ENCODE data around the gene CACFD1. TPM values are rescaled to one million over a fixed set of nuclear protein-coding genes. Genes with fewer than 3 reads are reported as not detected.

Gene CACFD1
- total and polyA plus RNA-seq, 2 of the 13 experiments (the other 11 are each of a cell fraction or from before 2014, with no cell fraction given), result 13.8 to 14.6 TPM

DNA sequence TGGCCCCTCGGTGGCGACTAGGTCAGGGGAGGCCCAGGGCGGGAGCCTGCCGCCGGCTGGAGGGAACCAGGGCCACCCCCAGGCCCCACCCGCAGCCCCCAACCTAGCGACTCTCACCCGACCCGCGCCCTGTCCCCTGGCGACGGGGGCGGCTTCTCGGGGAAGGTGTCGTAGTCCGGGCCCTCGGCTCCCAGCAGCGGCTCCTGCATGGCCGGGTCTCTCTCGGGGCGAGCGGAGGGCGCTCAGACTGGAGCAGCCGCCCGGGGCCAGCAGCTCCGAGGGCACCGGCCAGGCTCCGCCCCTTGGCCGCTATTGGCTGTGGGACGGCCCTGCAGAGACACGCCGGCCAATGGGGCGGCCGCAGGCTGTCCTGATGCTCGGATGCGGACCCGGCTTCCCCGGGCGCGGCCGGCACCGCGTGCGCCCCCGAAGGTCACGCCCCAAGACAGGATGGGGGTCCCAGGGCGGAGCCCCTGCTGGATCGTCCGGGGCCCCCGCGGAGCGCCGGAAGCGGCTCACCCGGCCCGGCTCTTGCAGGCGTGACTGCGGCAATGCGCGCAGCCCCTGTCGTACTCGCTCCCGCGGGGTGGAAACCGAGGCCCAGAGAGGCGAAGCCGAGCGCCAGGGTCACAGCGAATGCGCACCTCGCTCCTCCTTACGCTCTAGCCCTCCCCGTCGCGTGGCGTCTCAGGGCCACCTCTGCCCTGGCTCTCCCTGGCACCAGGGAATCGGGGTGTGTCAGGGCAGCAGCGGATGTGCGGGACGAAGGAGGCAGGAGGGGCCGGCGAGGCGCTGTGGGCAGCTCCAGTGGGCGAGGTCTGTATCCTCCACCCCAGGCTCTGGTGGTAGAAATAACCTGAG lies 19.3 kb downstream of the CACFD1 start, which contains the start of gene SLC2A6 (continued):
- TF ChIP-seq, protein P1, sequence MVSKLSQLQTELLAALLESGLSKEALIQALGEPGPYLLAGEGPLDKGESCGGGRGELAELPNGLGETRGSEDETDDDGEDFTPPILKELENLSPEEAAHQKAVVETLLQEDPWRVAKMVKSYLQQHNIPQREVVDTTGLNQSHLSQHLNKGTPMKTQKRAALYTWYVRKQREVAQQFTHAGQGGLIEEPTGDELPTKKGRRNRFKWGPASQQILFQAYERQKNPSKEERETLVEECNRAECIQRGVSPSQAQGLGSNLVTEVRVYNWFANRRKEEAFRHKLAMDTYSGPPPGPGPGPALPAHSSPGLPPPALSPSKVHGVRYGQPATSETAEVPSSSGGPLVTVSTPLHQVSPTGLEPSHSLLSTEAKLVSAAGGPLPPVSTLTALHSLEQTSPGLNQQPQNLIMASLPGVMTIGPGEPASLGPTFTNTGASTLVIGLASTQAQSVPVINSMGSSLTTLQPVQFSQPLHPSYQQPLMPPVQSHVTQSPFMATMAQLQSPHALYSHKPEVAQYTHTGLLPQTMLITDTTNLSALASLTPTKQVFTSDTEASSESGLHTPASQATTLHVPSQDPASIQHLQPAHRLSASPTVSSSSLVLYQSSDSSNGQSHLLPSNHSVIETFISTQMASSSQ (IDR thresholded peaks at IDR 0.05; ENCODE audit: low read depth), result no peak
- TF ChIP-seq, protein P1 (CRISPR knock-in tag; IDR thresholded peaks at IDR 0.05; ENCODE audit: borderline replicate concordance), result no peak
- TF ChIP-seq FIP1L1 (IDR thresholded peaks at IDR 0.05; ENCODE audit: borderline replicate concordance, insufficient read depth, low read depth, low read length) (no peak), NCOA5 (CRISPR knock-in tag; IDR thresholded peaks at IDR 0.05) (no peak), STAG1 (CRISPR knock-in tag; IDR thresholded peaks at IDR 0.05) (no peak), TBL1XR1 (IDR thresholded peaks at IDR 0.05; ENCODE audit: borderline replicate concordance, low read length, partially characterized antibody) (no peak), ZNF329 (CRISPR knock-in tag; IDR thresholded peaks at IDR 0.05; ENCODE audit: low read depth) (no peak), POLR2G (IDR thresholded peaks at IDR 0.05; ENCODE audit: low read depth, low read length) (peak; percentile 77), NCOA2 (CRISPR knock-in tag; IDR thresholded peaks at IDR 0.05) (no peak), ZBTB3 (CRISPR knock-in tag; IDR thresholded peaks at IDR 0.05; ENCODE audit: borderline replicate concordance, low read depth) (no peak), SETDB1 (CRISPR knock-in tag; IDR thresholded peaks at IDR 0.05; ENCODE audit: borderline replicate concordance) (no peak), ZNF260 (CRISPR knock-in tag; IDR thresholded peaks at IDR 0.05; ENCODE audit: borderline replicate concordance, low read depth) (no peak), SMC3 (IDR thresholded peaks at IDR 0.05; ENCODE audit: low read length) (no peak), NFKBIZ (CRISPR knock-in tag; IDR thresholded peaks at IDR 0.05) (0 out of 2 replicates have a peak, but pooled peaks have one; percentile 20), PHF5A (CRISPR knock-in tag; IDR thresholded peaks at IDR 0.05; ENCODE audit: low read depth, unreplicated experiment) (no peak), IKZF4 (CRISPR knock-in tag; IDR thresholded peaks at IDR 0.05; ENCODE audit: borderline replicate concordance, low read depth, not compliant biosample characterization) (no peak), ZNF746 (CRISPR knock-in tag; IDR thresholded peaks at IDR 0.05) (0 out of 2 replicates have a peak, but pooled peaks have one; percentile 29)
- TF ChIP-seq, protein P2, sequence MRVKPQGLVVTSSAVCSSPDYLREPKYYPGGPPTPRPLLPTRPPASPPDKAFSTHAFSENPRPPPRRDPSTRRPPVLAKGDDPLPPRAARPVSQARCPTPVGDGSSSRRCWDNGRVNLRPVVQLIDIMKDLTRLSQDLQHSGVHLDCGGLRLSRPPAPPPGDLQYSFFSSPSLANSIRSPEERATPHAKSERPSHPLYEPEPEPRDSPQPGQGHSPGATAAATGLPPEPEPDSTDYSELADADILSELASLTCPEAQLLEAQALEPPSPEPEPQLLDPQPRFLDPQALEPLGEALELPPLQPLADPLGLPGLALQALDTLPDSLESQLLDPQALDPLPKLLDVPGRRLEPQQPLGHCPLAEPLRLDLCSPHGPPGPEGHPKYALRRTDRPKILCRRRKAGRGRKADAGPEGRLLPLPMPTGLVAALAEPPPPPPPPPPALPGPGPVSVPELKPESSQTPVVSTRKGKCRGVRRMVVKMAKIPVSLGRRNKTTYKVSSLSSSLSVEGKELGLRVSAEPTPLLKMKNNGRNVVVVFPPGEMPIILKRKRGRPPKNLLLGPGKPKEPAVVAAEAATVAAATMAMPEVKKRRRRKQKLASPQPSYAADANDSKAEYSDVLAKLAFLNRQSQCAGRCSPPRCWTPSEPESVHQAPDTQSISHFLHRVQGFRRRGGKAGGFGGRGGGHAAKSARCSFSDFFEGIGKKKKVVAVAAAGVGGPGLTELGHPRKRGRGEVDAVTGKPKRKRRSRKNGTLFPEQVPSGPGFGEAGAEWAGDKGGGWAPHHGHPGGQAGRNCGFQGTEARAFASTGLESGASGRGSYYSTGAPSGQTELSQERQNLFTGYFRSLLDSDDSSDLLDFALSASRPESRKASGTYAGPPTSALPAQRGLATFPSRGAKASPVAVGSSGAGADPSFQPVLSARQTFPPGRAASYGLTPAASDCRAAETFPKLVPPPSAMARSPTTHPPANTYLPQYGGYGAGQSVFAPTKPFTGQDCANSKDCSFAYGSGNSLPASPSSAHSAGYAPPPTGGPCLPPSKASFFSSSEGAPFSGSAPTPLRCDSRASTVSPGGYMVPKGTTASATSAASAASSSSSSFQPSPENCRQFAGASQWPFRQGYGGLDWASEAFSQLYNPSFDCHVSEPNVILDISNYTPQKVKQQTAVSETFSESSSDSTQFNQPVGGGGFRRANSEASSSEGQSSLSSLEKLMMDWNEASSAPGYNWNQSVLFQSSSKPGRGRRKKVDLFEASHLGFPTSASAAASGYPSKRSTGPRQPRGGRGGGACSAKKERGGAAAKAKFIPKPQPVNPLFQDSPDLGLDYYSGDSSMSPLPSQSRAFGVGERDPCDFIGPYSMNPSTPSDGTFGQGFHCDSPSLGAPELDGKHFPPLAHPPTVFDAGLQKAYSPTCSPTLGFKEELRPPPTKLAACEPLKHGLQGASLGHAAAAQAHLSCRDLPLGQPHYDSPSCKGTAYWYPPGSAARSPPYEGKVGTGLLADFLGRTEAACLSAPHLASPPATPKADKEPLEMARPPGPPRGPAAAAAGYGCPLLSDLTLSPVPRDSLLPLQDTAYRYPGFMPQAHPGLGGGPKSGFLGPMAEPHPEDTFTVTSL (CRISPR knock-in tag; IDR thresholded peaks at IDR 0.05; ENCODE audit: borderline replicate concordance), result no peak

Measured in HepG2 (cell line).